GM12891 (cell line): ENCODE data around the gene TMCC3.
"Not testable (repeated sequence)": the region's sequence is repeated elsewhere in the genome, so short reads cannot be mapped to it uniquely, and the experiment has no call there.

Experiments used
- DNase-seq: peaks from one replicate; pipeline ENCODE4 v3.0.0; 2011; ENCODE audit warnings: low spot score; ENCODE audit not compliant: insufficient read length
- FAIRE-seq: peaks from 2 replicates; lab custom pipeline; 2011; peaks lifted over from hg19 to GRCh38; lab: Jason Lieb, UNC
- PAX5 ChIP-seq: IDR thresholded peaks from 2 replicates; pipeline ENCODE4 v1.6.1; 2011; ENCODE audit warnings: low read length, moderate library complexity, mild to moderate bottlenecking; ENCODE audit not compliant: insufficient read depth, severe bottlenecking
- POLR2A ChIP-seq: IDR thresholded peaks from 2 replicates; pipeline ENCODE4 v1.6.1; 2011; ENCODE audit warnings: low read depth, low read length, control low read depth
- POLR2AphosphoS5 ChIP-seq: IDR thresholded peaks from 2 replicates; pipeline ENCODE4 v1.6.1; 2011; ENCODE audit warnings: low read depth, low read length, control low read depth
- POU2F2 ChIP-seq: IDR thresholded peaks from 2 replicates; pipeline ENCODE4 v1.6.1; 2011; ENCODE audit warnings: low read depth, mild to moderate bottlenecking, control low read depth, low read length, moderate library complexity
- SPI1 ChIP-seq: IDR thresholded peaks from 2 replicates; pipeline ENCODE4 v1.6.1; 2011; ENCODE audit warnings: low read depth, low read length, control low read depth
- TAF1 ChIP-seq: IDR thresholded peaks from 2 replicates; pipeline ENCODE4 v1.6.1; 2011; ENCODE audit warnings: low read depth, low read length, control low read depth

TMCC3 gene

GRCh38 chr12:94614288-94614721, 36.1 kb downstream of the TMCC3 start:
- no peak for DNase-seq
- TF ChIP-seq SPI1 = no peak
- FAIRE-seq = no peak

- DNase-seq (no peak), FAIRE-seq (no peak)
- TF ChIP-seq TAF1 (no peak), PAX5 (no peak), POLR2A (no peak), POU2F2 (no peak), POLR2AphosphoS5 (no peak), SPI1 (no peak)
Observed at GRCh38 chr12:94609917-94610443, 40.4 kb downstream of the TMCC3 start.

GRCh38 chr12:94606810-94607209, 43.5 kb downstream of the TMCC3 start:
- not testable (repeated sequence) for DNase-seq

GRCh38 chr12:94604366-94604698, 46.0 kb downstream of the TMCC3 start:
- no peak for FAIRE-seq
- no peak for TF ChIP-seq POLR2AphosphoS5
- TF ChIP-seq POU2F2 = no peak
- no peak for TF ChIP-seq PAX5
- no peak for TF ChIP-seq POLR2A
- no peak for TF ChIP-seq SPI1
- no peak for TF ChIP-seq TAF1

More at GRCh38 chr12:94606810-94607209, 43.5 kb downstream of the TMCC3 start:
- not testable (repeated sequence) for FAIRE-seq

GRCh38 chr12:94603434-94604365, 46.7 kb downstream of the TMCC3 start:
- DNase-seq = no peak
- TF ChIP-seq POLR2AphosphoS5 (no peak), SPI1 (no peak), PAX5 (no peak), POLR2A (no peak), POU2F2 (no peak), TAF1 (no peak)
- FAIRE-seq = peak; percentile 75

More at GRCh38 chr12:94604366-94604698, 46.0 kb downstream of the TMCC3 start:
- no peak for DNase-seq

GRCh38 chr12:94602024-94602423, 48.3 kb downstream of the TMCC3 start:
- TF ChIP-seq TAF1 (no peak), POLR2A (no peak), POU2F2 (no peak), SPI1 (no peak), PAX5 (no peak), POLR2AphosphoS5 (no peak)
- no peak for FAIRE-seq
- no peak for DNase-seq

GRCh38 chr12:94601307-94601706, 49.0 kb downstream of the TMCC3 start:
- DNase-seq, FAIRE-seq: not testable (repeated sequence)

GRCh38 chr12:94599189-94599588, 51.2 kb downstream of the TMCC3 start:
- no peak for DNase-seq
- no peak for FAIRE-seq
- no peak for TF ChIP-seq POLR2AphosphoS5
- no peak for TF ChIP-seq PAX5
- no peak for TF ChIP-seq POU2F2
- no peak for TF ChIP-seq SPI1
- TF ChIP-seq POLR2A = no peak
- no peak for TF ChIP-seq TAF1

- DNase-seq = no peak
- FAIRE-seq = no peak
- TF ChIP-seq POLR2A (no peak), SPI1 (no peak), POU2F2 (no peak)
Observed at GRCh38 chr12:94597268-94597667, 53.1 kb downstream of the TMCC3 start.

GRCh38 chr12:94596596-94596995, 53.8 kb downstream of the TMCC3 start:
- no peak for TF ChIP-seq TAF1
- DNase-seq (no peak), FAIRE-seq (no peak)

GRCh38 chr12:94595152-94595551, 55.2 kb downstream of the TMCC3 start:
- DNase-seq = no peak
- TF ChIP-seq POU2F2 (no peak), TAF1 (no peak), PAX5 (no peak), POLR2A (no peak), POLR2AphosphoS5 (no peak), SPI1 (no peak)
- FAIRE-seq = peak; percentile 13
